Gastroesophageal sphincter (tissue), 4 donors: ENCODE data around the gene LIM2. TPM values are rescaled to one million over a fixed set of nuclear protein-coding genes. Genes with fewer than 3 reads are reported as not detected.

Experiments
- ATAC-seq: fragments of 150-250 bp; one replicate; pipeline ENCODE4 v1.9.1; 2016; ENCODE audit warnings: mild to moderate bottlenecking, moderate library complexity
- H3K27ac ChIP-seq, 4 donors: fragments of 200-600 bp; sonication (generic) in 3 of 4; 1 replicate in 3 of 4; 2 replicates in 1 of 4; pipeline ENCODE4 v1.5.1; 2016 to 2019
- H3K27me3 ChIP-seq: fragments of 200-600 bp; sonication (generic); one replicate; pipeline ENCODE4 v1.5.1; 2019
- H3K36me3 ChIP-seq, 2 donors: fragments of 200-600 bp; sonication (generic); one replicate each; pipeline ENCODE4 v1.5.1; 2019; ENCODE audit warnings: control low read depth in 1 of 2
- H3K4me1 ChIP-seq, 3 donors: fragments of 200-600 bp; sonication (generic); 1 replicate in 2 of 3; 2 replicates in 1 of 3; pipeline ENCODE4 v1.5.1; 2016 to 2019; ENCODE audit warnings: control low read depth in 2 of 3
- H3K4me3 ChIP-seq, 2 donors: fragments of 200-600 bp; sonication (generic); one replicate each; pipeline ENCODE4 v1.5.1; 2019; ENCODE audit warnings: mild to moderate bottlenecking in 1 of 2, moderate library complexity in 1 of 2
- H3K9me3 ChIP-seq, 3 donors: fragments of 200-600 bp; sonication (generic); one replicate each; pipeline ENCODE4 v1.5.1; 2017 to 2019; ENCODE audit warnings: control low read depth in 2 of 3
- EP300 ChIP-seq: sonication (generic); formaldehyde crosslinking; IDR thresholded peaks from one replicate; pipeline ENCODE4 v1.6.1; 2017; ENCODE audit warnings: antibody characterized with exemption, mild to moderate bottlenecking
- POLR2A ChIP-seq, 2 donors: fragments of 450-650 bp; IDR thresholded peaks; one replicate each; pipeline ENCODE4 v1.6.1; 2017; ENCODE audit warnings: antibody characterized with exemption in 2 of 2, mild to moderate bottlenecking in 2 of 2, moderate library complexity in 1 of 2
- POLR2AphosphoS5 ChIP-seq: sonication (generic); formaldehyde crosslinking; IDR thresholded peaks from one replicate; pipeline ENCODE4 v1.6.1; 2017; ENCODE audit warnings: antibody characterized with exemption
- WGBS, 2 donors: methylation state at CpG; one replicate each; pipeline ENCODE4 v1.1.5; 2018; ENCODE audit warnings: low coverage in 1 of 2; 5-methylcytosine and 5-hydroxymethylcytosine counted together
- total RNA-seq, 4 donors: library from RNA; depleted of rRNA; stranded (reverse); fragments of >200 nt; gene quantifications; one replicate each; pipeline ENCODE4 v1.1.0, GENCODE V29; 2016
- TF ChIP-seq, protein P1 (sequence below), 4 experiments: fragments of 200-600 bp in 2 of 4; fragments of 450-650 bp in 2 of 4; sonication (generic) in 1 of 4; IDR thresholded peaks; one replicate each; pipeline ENCODE4 v1.5.1; 2017 to 2019; ENCODE audit warnings: antibody characterized with exemption in 4 of 4, mild to moderate bottlenecking in 2 of 4, moderate library complexity in 2 of 4

LIM2 gene
- total RNA-seq, 4 donors from 2014 or later, result not detected

DNA sequence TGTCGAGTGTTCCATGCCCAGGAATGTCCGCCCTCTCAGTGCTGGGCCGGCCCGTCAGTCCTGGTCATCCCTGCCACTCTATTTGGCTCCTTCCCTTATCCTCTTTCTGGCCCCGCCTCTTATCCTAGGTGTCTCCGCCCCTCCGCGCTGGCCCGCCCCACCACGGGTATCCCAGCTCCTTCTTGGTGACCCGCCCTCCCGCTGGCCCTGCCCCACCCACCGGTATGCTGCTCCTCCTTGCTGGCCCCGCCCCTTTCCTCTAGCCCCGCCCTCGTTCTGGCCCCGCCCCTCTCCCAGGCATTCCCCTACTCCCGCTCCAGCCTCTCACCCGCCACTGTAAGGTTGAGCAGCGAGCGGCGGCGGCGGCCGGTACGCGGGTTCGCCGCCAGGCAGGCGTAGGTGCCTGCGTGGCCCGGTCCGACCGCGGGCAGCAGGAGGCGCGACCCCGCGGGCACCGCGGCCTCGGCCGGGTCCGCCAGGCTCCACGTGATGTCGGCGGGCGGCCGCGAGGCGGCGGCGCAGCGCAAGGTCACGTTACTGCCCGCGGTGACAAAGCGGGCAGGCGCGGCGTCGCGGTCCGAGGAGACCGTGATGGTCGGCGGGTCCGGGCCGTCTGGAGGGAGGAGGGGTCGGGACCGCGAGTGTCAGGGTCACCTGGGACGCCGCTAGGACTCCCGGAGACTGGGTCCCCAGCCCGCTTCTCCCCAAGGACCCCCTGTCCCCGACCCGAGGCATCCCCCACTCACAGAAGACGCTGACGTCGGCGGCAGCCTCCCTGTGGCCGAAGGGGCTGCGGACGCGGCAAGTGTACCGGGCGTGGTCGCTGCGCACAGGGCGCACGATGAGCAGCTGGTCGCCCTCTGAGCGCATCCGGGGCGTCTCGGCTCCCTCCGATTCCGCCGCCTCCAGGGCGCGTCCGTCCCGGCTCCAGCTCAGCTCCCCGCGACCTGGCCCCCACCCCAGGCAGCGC, 47.8 kb downstream of the LIM2 start:
- Histone ChIP-seq H3K36me3 (peaks cover 0 to 10% of the 10 kb centered on the region in 2 donors), H3K4me3 (peak overlapping the region; percentile 52 to 72), H3K9me3 (no peaks in the 10 kb centered on the region), H3K4me1 (peaks cover 0 to 35% (median 7%) of the 10 kb centered on the region in 3 donors), H3K27me3 (no peaks in the 10 kb centered on the region), H3K27ac (peak overlapping the region; percentile 60 to 95 (median 87))
- TF ChIP-seq EP300 (no peak), POLR2AphosphoS5 (peak; percentile 81), POLR2A (IDR thresholded peaks at IDR 0.05) (peak; percentile 69 to 89)
- TF ChIP-seq, protein P1, sequence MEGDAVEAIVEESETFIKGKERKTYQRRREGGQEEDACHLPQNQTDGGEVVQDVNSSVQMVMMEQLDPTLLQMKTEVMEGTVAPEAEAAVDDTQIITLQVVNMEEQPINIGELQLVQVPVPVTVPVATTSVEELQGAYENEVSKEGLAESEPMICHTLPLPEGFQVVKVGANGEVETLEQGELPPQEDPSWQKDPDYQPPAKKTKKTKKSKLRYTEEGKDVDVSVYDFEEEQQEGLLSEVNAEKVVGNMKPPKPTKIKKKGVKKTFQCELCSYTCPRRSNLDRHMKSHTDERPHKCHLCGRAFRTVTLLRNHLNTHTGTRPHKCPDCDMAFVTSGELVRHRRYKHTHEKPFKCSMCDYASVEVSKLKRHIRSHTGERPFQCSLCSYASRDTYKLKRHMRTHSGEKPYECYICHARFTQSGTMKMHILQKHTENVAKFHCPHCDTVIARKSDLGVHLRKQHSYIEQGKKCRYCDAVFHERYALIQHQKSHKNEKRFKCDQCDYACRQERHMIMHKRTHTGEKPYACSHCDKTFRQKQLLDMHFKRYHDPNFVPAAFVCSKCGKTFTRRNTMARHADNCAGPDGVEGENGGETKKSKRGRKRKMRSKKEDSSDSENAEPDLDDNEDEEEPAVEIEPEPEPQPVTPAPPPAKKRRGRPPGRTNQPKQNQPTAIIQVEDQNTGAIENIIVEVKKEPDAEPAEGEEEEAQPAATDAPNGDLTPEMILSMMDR (IDR thresholded peaks at IDR 0.05), result peak in 3 of 4 experiments; percentile 53 to 87 (median 85)
- 0 to 4% methylated on average over 6 to 9 of the region's 107 CpGs for WGBS, 2 donors
- peak; percentile 95 for ATAC-seq

DNA sequence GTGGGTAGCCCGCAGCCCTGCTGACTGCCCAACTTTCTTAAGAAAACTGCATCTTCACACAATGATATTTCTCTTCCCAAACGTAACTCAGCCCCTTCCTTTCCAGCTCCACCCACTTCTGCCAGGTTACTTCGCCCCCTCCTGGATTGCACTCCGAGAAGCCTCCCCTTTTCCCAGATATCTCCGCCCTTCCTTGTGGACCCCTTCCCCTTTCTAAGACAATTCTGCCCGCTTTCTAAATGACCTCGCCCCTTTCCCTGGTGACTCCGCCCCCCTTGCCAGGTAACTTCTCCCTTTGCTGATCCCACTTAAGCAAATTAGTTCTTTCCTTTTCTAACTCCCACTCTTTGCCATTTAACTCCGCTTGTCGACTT, 48.5 kb downstream of the LIM2 start:
- H3K4me1 ChIP-seq, result peaks cover 0 to 35% (median 7%) of the 10 kb centered on the region in 3 donors
- no peak for TF ChIP-seq POLR2AphosphoS5
- TF ChIP-seq POLR2A (IDR thresholded peaks at IDR 0.05), result no peak
- TF ChIP-seq, protein P1 (IDR thresholded peaks at IDR 0.05), result no peak
- no peak for TF ChIP-seq EP300
- H3K36me3 ChIP-seq, result peaks cover 0 to 4% of the 10 kb centered on the region in 2 donors
- no peaks in the 10 kb centered on the region for H3K27me3 ChIP-seq
- WGBS, 2 donors, result 1 to 2% methylated on average over 10 of the region's 10 CpGs
- peak overlapping the region; percentile 52 to 72 for H3K4me3 ChIP-seq
- no peak for ATAC-seq
- no peaks in the 10 kb centered on the region for H3K9me3 ChIP-seq
- H3K27ac ChIP-seq, result peak overlapping the region; percentile 60 to 95 (median 87)

DNA sequence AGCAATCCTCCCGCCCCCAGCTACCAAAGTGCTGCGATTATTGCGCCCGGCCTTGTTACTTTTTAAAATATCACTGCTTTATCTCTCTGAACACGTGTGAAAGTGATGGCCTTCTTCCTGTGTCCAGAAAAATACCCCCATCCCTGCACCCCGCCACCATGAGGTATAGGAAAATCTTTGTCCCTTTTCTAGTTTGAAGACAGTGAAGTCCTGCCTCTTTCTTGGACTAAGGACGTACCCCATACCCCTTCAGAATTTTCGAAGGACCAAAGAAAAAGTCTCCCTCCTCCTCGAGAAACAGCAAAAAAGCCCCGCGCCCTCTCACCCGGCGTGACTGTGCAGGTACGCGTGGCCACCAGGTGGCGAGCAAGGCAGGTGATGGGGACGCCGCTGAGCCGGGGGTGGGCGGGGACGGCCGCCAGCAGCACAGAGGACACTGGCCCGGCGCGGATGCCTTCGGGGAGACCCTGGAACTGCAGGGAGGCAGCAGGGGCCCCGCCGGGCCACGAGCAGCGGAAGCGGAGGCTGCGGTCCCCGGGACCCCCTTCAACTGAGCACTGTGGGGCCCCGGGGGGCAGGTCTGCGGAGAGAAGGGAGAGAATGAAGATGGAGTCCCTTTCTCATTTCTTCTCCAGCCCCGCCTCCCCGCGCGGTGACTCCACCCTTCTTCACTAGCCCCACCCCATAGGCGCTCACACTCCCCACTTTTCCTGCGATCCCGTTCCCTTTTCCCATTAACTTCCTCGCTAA, 49.0 kb downstream of the LIM2 start:
- WGBS, 2 donors, result 4 to 5% methylated on average over 7 to 21 of the region's 43 CpGs
- H3K36me3 ChIP-seq, result peaks cover 0 to 5% of the 10 kb centered on the region in 2 donors
- H3K4me1 ChIP-seq, result peaks cover 0 to 35% (median 7%) of the 10 kb centered on the region in 3 donors
- H3K9me3 ChIP-seq, result no peaks in the 10 kb centered on the region
- H3K4me3 ChIP-seq, result peak overlapping the region; percentile 52 to 72
- H3K27me3 ChIP-seq, result no peaks in the 10 kb centered on the region
- peak; percentile 75 for ATAC-seq
- peak overlapping the region; percentile 60 to 95 (median 87) for H3K27ac ChIP-seq
- TF ChIP-seq, protein P1 (IDR thresholded peaks at IDR 0.05), result peak in 3 of 4 experiments; percentile 77 to 98 (median 84)
- TF ChIP-seq POLR2A (IDR thresholded peaks at IDR 0.05), result no peak

DNA sequence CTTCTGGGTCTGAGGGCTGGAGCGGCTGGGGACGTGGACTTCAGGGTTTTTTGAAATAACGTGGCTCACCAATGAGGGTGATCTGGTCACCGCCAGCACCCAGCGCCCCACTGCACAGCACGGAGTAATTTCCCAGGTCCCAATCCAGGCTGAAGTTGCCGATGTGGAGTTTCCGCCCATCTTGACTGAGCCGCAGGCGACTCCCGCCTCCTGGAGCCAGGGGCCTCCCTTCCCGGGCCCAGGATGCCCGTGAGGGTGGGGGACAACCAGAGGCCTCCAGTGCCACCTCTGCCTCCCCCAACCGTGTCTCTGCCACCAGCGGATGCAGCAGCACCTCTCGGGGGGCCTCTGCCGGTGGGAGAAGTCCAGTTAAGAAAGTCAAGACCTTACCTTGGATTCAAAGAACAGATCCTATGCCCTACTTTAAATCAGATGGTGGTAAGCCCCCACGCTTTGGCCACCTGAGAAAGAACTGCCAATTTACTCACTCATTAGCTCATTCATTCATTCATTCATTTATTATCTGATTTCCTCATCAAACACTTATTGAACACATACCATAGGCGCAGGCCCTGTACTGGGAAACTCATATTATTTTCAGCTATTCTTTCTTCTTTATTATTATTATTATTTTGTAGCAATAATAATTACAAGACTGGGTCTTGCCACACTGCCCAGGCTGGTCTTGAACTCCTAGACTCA, 49.8 kb downstream of the LIM2 start:
- Histone ChIP-seq H3K27ac (peak overlapping the region in 2 of 4 donors; percentile 86 to 88), H3K9me3 (no peaks in the 10 kb centered on the region), H3K27me3 (no peaks in the 10 kb centered on the region), H3K36me3 (peaks cover 0 to 11% of the 10 kb centered on the region in 2 donors), H3K4me1 (peaks cover 0 to 35% (median 7%) of the 10 kb centered on the region in 3 donors), H3K4me3 (no peak overlapping the region)
- WGBS, 2 donors, result 88 to 90% methylated on average over 1 to 4 of the region's 19 CpGs
- no peak for ATAC-seq
- TF ChIP-seq POLR2AphosphoS5, result no peak
- no peak for TF ChIP-seq EP300
- TF ChIP-seq POLR2A (IDR thresholded peaks at IDR 0.05), result no peak
- TF ChIP-seq, protein P1 (IDR thresholded peaks at IDR 0.05), result no peak
